CD4-positive, alpha-beta T cell treated with Interleukin-1 beta for 1 hour (primary cell): ENCODE results near the gene P3H3.
"Not testable (repeated sequence)": the region's sequence is repeated elsewhere in the genome, so short reads cannot be mapped to it uniquely, and the experiment has no call there.

Experiments
- DNase-seq, 2 donors: peaks; one replicate each; pipeline ENCODE4 v3.0.0-alpha.2; 2020 to 2022

P3H3 gene

GRCh38 chr12:6867413-6868210 lies 39.4 kb downstream of the P3H3 start, which contains the start of gene TPI1:
Gene TPI1, plus strand, starts transcription at chr12:6867531. Its CDS starts 36 bp downstream, at chr12:6867567.
- peak; percentile 85 to 87 for DNase-seq

GRCh38 chr12:6868211-6869048 lies 40.2 kb downstream of the P3H3 start:
- DNase-seq = peak in 1 of 2 donors; percentile 17

- peak; percentile 82 to 89 for DNase-seq
Observed at GRCh38 chr12:6869049-6870021, 41.1 kb downstream of the P3H3 start.

- DNase-seq = not testable (repeated sequence)
Observed at GRCh38 chr12:6870304-6870703, 42.1 kb downstream of the P3H3 start.

- peak; percentile 15 to 41 for DNase-seq
Observed at GRCh38 chr12:6871052-6871957, 43.1 kb downstream of the P3H3 start.

- peak; percentile 84 to 88 for DNase-seq
Observed at GRCh38 chr12:6872073-6873048, 44.2 kb downstream of the P3H3 start.

GRCh38 chr12:6873094-6874014 lies 45.1 kb downstream of the P3H3 start, which contains the start of gene SPSB2:
Gene SPSB2, minus strand, starts transcription at chr12:6873303. Its CDS starts 402 bp downstream, at chr12:6872901.
- peak; percentile 98 for DNase-seq

GRCh38 chr12:6874015-6874368 lies 45.8 kb downstream of the P3H3 start:
- not testable (repeated sequence) for DNase-seq

GRCh38 chr12:6879824-6880223 lies 51.6 kb downstream of the P3H3 start:
- DNase-seq = not testable (repeated sequence)

- no peak for DNase-seq
Observed at GRCh38 chr12:6883252-6883651, 55.0 kb downstream of the P3H3 start.

GRCh38 chr12:6883683-6884082 lies 55.5 kb downstream of the P3H3 start:
- DNase-seq = no peak

GRCh38 chr12:6884539-6884938 lies 56.3 kb downstream of the P3H3 start:
- no peak for DNase-seq

GRCh38 chr12:6886206-6886999 lies 58.2 kb downstream of the P3H3 start:
- DNase-seq = not testable (repeated sequence)

- peak in 1 of 2 donors; percentile 25 for DNase-seq
Observed at GRCh38 chr12:6887460-6887859, 59.3 kb downstream of the P3H3 start.

- no peak for DNase-seq
Observed at GRCh38 chr12:6888360-6888759, 60.2 kb downstream of the P3H3 start.

- not testable (repeated sequence) for DNase-seq
Observed at GRCh38 chr12:6888794-6889193, 60.6 kb downstream of the P3H3 start.
